Measurements from ENCODE around the gene ADAMTS12.

- TF ChIP-seq EP300 (IDR thresholded peaks at IDR 0.05; ENCODE audit: borderline replicate concordance in 1 of 2, control insufficient read depth in 1 of 2, low read depth in 2 of 2, low read length in 2 of 2) (no peak), NRF1 (conservative IDR thresholded peaks at IDR 0.05; ENCODE audit: low read depth, low read length) (no peak), CEBPB (IDR thresholded peaks at IDR 0.05; ENCODE audit: borderline replicate concordance in 1 of 2, low read depth in 2 of 2, low read length in 2 of 2) (no peak), BHLHE40 (IDR thresholded peaks at IDR 0.05; ENCODE audit: borderline replicate concordance in 1 of 2, low read depth in 2 of 2, low read length in 1 of 2) (no peak), EZH2 (IDR thresholded peaks at IDR 0.05; ENCODE audit: borderline replicate concordance, control insufficient read depth, low read depth, low read length) (no peak), POLR2A (IDR thresholded peaks at IDR 0.05; ENCODE audit: low read depth, low read length) (no peak), POLR2AphosphoS2 (IDR thresholded peaks at IDR 0.05; ENCODE audit: low read depth, low read length) (no peak), FOXK2 (IDR thresholded peaks at IDR 0.05) (no peak), TCF12 (IDR thresholded peaks at IDR 0.05; ENCODE audit: low read depth, low read length) (no peak)
These were observed 154.5 kb downstream of the ADAMTS12 start for GRCh38 chr5:33737284-33737683.
